Measurements from ENCODE around the gene MYBBP1A. TPM values are rescaled to one million over a fixed set of nuclear protein-coding genes. Genes with fewer than 3 reads are reported as not detected.

Gene MYBBP1A
- total and polyA plus RNA-seq, 2 of the 8 experiments (the other 6 are each of a cell fraction or from before 2014, with no cell fraction given) = 46.8 to 151 TPM

DNA sequence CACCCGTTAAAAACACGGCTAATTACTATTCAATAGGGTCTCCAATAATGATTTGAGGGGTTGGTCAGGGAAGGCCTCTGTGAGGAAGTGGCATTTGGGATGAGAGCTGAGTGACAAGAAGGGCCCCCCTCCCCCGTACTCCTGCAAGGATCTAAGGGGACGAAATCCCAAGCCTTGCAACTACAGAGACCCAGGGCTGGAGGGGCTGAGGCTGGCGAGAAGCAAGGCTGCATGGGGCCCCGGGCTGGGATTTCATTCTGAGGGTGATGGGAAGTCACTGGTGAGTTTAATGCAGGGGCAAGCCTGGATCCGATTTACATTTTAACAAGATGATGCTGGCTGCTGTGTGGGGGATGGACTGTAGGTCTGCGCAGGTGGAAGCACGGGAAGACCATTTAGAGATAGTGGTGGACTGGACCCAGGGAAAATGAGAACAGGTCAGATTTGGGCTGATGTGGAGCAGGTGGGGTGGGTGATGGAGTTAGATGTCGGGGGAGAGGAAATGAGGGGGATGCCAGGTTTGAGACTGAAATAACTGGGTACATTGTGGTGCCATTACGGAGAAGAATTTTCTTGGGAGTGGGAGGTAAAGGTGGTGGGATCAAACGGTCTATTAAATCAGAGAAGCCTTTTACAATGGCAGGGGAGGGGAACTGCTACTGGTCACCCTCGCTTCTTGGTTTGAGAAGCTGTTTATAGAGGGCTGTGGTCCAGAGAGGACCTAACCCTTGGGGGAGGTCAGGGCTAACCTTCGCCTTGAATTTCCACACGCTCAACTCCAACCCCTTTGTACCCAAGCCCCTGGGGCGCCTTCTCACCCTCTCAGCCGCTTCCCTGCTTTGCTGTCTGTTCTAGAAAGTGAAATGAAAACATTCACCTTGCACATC is 932 bp upstream of the MYBBP1A start:
- DNase-seq (ENCODE audit: low read depth in 1 of 2, low spot score in 2 of 2) (no peak), FAIRE-seq (no peak)
- H3K18ac ChIP-seq (ENCODE audit: extremely low read depth, low read length) = 0 out of 2 replicates have a peak overlapping the region, but pooled peaks have one; percentile 20
- peaks cover 0 to 21% of the 10 kb centered on the region in 2 experiments; a peak in 3 of 4 replicates for H3K79me2 ChIP-seq (ENCODE audit: control insufficient read depth in 1 of 2, insufficient read depth in 2 of 2, low read length in 2 of 2)
- peak overlapping the region; percentile 57 for H4K91ac ChIP-seq (replicated peaks; ENCODE audit: insufficient read length, low read length)
- peaks cover 14% of the 10 kb centered on the region; the same call in 1 of the 2 replicates for H3K23me2 ChIP-seq (ENCODE audit: low read depth, low read length)
- peak overlapping the region; percentile 6; the same call in 1 of the 2 replicates for H2BK5ac ChIP-seq (ENCODE audit: low read depth, low read length)
- peak overlapping the region in 2 of 4 experiments; percentile 38 to 42; a peak in 4 of 7 replicates for H3K9ac ChIP-seq (replicated peaks in 1 of 4; ENCODE audit: extremely low read depth in 1 of 4, low read depth in 3 of 4, low read length in 3 of 4)
- H3K27me3 ChIP-seq (replicated peaks in 1 of 4; ENCODE audit: control insufficient read depth in 3 of 4, extremely low read depth in 1 of 4, insufficient read depth in 3 of 4, low read length in 3 of 4) = no peaks in the 10 kb centered on the region
- peak overlapping the region; percentile 26; the same call in 1 of the 2 replicates for H3K27ac ChIP-seq (ENCODE audit: low read depth, low read length)
- CTCF ChIA-PET (ENCODE audit: partially characterized antibody) = interaction anchor here (1.0 to 1.6 kb wide), 7 partner anchors 9 to 69 kb away, joined by 3 to 11 read pairs (median 3); no protein-coding TSS in a partner anchor
- no peak overlapping the region for H3K56ac ChIP-seq (replicated peaks; ENCODE audit: insufficient read length, low read depth, low read length)
- peaks cover 0 to 5% of the 10 kb centered on the region in 2 experiments for H4K20me1 ChIP-seq (replicated peaks in 1 of 2; ENCODE audit: control insufficient read depth in 1 of 2, insufficient read depth in 2 of 2, low read length in 2 of 2)
- H3K4me1 ChIP-seq (replicated peaks in 1 of 4; ENCODE audit: control insufficient read depth in 3 of 4, insufficient read depth in 4 of 4, low read length in 3 of 4) = peaks cover 7 to 21% (median 12%) of the 10 kb centered on the region in 4 experiments; a peak in 6 of 7 replicates
- peak overlapping the region; percentile 51 for H3K4ac ChIP-seq (replicated peaks; ENCODE audit: insufficient read length, low read depth, low read length)
- no peak overlapping the region for H3K14ac ChIP-seq (ENCODE audit: insufficient read length)
- H2BK12ac ChIP-seq (ENCODE audit: low read depth, low read length) = peak overlapping the region; percentile 35; the same call in 1 of the 2 replicates
- no peak overlapping the region for H4K8ac ChIP-seq (ENCODE audit: extremely low read depth, insufficient read depth, low read length)
- no peak overlapping the region for H3K23ac ChIP-seq (ENCODE audit: insufficient read length)
- peak overlapping the region; percentile 79 to 96 for H3K4me2 ChIP-seq (ENCODE audit: insufficient read depth in 1 of 2, low read depth in 2 of 2, low read length in 2 of 2)
- 0 out of 2 replicates have a peak overlapping the region, but pooled peaks have one; percentile 86 for H2AFZ ChIP-seq (ENCODE audit: low read length)
- TF ChIP-seq EP300 (IDR thresholded peaks at IDR 0.05; ENCODE audit: borderline replicate concordance in 1 of 2, low read depth in 2 of 2, low read length in 2 of 2) (no peak), SIN3A (conservative IDR thresholded peaks at IDR 0.05 in 1 of 2, IDR thresholded peaks at IDR 0.05 in 1 of 2; ENCODE audit: low read depth in 1 of 2, low read length in 2 of 2) (no peak), EZH2 (IDR thresholded peaks at IDR 0.05; ENCODE audit: low read depth, low read length, severe bottlenecking) (no peak), CREB1 (IDR thresholded peaks at IDR 0.05) (no peak), RBBP5 (IDR thresholded peaks at IDR 0.05; ENCODE audit: borderline replicate concordance, low read depth, low read length) (no peak), TBP (IDR thresholded peaks at IDR 0.05; ENCODE audit: low read depth, low read length) (no peak), HDAC6 (IDR thresholded peaks at IDR 0.05; ENCODE audit: low read depth, low read length) (no peak)
- 70 to 100% methylated on average over 1 to 17 of the region's 17 CpGs for WGBS, 2 experiments (ENCODE audit: extremely low coverage in 1 of 2, insufficient coverage in 1 of 2, insufficient read length in 1 of 2, insufficient replicate concordance in 2 of 2, low coverage in 1 of 2, low lambda C conversion rate in 2 of 2, missing lambda C conversion rate in 1 of 2)
- H2AK5ac ChIP-seq (ENCODE audit: low read depth, low read length) = peak overlapping the region; percentile 77; the same call in 1 of the 2 replicates
- no peaks in the 10 kb centered on the region for H3K9me3 ChIP-seq (ENCODE audit: insufficient read depth in 2 of 2, low read depth in 1 of 2, low read length in 1 of 2)
- no peak overlapping the region for H2BK120ac ChIP-seq (replicated peaks; ENCODE audit: low read depth, low read length)
- 0 out of 2 replicates have a peak overlapping the region, but pooled peaks have one; percentile 27 for H2BK20ac ChIP-seq (ENCODE audit: low read length)
- H2BK15ac ChIP-seq (ENCODE audit: low read length) = peak overlapping the region; percentile 72; the same call in 1 of the 2 replicates
- H3K79me1 ChIP-seq (ENCODE audit: low read depth, low read length) = peaks cover 13% of the 10 kb centered on the region
- peak overlapping the region; percentile 73 to 94 (median 84) for H3K4me3 ChIP-seq (ENCODE audit: extremely low read depth in 1 of 4, insufficient read depth in 2 of 4, low read depth in 3 of 4, low read length in 4 of 4)
- POLR2A ChIA-PET (ENCODE audit: partially characterized antibody) = interaction anchor here (0.7 to 32.8 kb wide), 6 partner anchors 7 to 153 kb away, joined by 3 to 546 read pairs (median 4); partner anchors contain the start of gene SPNS2
- H4K5ac ChIP-seq (ENCODE audit: insufficient read length, low read depth, low read length) = no peak overlapping the region
- peaks cover 16 to 24% (median 20%) of the 10 kb centered on the region in 4 experiments; a peak in 7 of 8 replicates for H3K36me3 ChIP-seq (ENCODE audit: control insufficient read depth in 2 of 4, insufficient read depth in 4 of 4, low read length in 3 of 4)
